GF-D8 (cell line): ENCODE data around the gene RAB34.
"Not testable (repeated sequence)": the region's sequence is repeated elsewhere in the genome, so short reads cannot be mapped to it uniquely, and the experiment has no call there.

Source experiments
- DNase-seq: peaks from one replicate; lab custom pipeline; 2025; lab: John Stamatoyannopoulos, UW

Gene RAB34

GRCh38 chr17:28728364-28729200 lies 10.9 kb upstream of the RAB34 start, which contains the start of gene NEK8:
TSS of gene NEK8 (plus strand) at chr17:28728788. CDS start at chr17:28728814, 26 bp downstream.
- DNase-seq, result peak; percentile 55

GRCh38 chr17:28726627-28727491 lies 9.2 kb upstream of the RAB34 start:
- DNase-seq, result peak; percentile 60

- DNase-seq, result peak; percentile 5
Measured at GRCh38 chr17:28726226-28726626, 8.6 kb upstream of the RAB34 start, which contains the start of gene TLCD1. TSS of gene TLCD1 (minus strand) at chr17:28726233. CDS start at chr17:28726097, 136 bp downstream.

GRCh38 chr17:28725660-28726225 lies 8.1 kb upstream of the RAB34 start:
- peak; percentile 23 for DNase-seq

- DNase-seq, result peak; percentile 12
Measured at GRCh38 chr17:28725166-28725659, 7.5 kb upstream of the RAB34 start.

GRCh38 chr17:28724500-28725165 lies 7.0 kb upstream of the RAB34 start:
- DNase-seq, result no peak

- not testable (repeated sequence) for DNase-seq
Measured at GRCh38 chr17:28723836-28724499, 6.3 kb upstream of the RAB34 start.

- DNase-seq, result no peak
Measured at GRCh38 chr17:28723159-28723835, 5.6 kb upstream of the RAB34 start.

- no peak for DNase-seq
Measured at GRCh38 chr17:28722417-28723158, 4.9 kb upstream of the RAB34 start.

- DNase-seq, result not testable (repeated sequence)
Measured at GRCh38 chr17:28720997-28721329, 3.3 kb upstream of the RAB34 start.

GRCh38 chr17:28720247-28720996 lies 2.8 kb upstream of the RAB34 start:
- no peak for DNase-seq

GRCh38 chr17:28719021-28719433 lies 1.4 kb upstream of the RAB34 start:
- DNase-seq, result no peak

- DNase-seq, result no peak
Measured at GRCh38 chr17:28718333-28719020, 809 bp upstream of the RAB34 start.

- no peak for DNase-seq
Measured at GRCh38 chr17:28716740-28717577, 709 bp downstream of the RAB34 start.

- no peak for DNase-seq
Measured at GRCh38 chr17:28715217-28715616, 2.5 kb downstream of the RAB34 start.

- no peak for DNase-seq
Measured at GRCh38 chr17:28714281-28714680, 3.4 kb downstream of the RAB34 start.

- DNase-seq, result no peak
Measured at GRCh38 chr17:28712705-28713415, 4.8 kb downstream of the RAB34 start.
